HG02798 (cell line): ENCODE data around the gene ESYT1.

ENCODE experiments used
- ATAC-seq: cut with Tn5 transposase; IDR thresholded peaks from one replicate; pipeline ENCODE4 v1.9.1; 2021; ENCODE audit warnings: mild to moderate bottlenecking; ENCODE audit not compliant: unreplicated experiment, poor library complexity

Gene ESYT1

GRCh38 chr12:56127888-56128669 is at the start of gene ESYT1:
ESYT1 (plus strand) TSS chr12:56128267; CDS start chr12:56128320, 53 bp downstream.
- ATAC-seq = peak; percentile 93

- no peak for ATAC-seq
Measured at GRCh38 chr12:56078427-56078826, 49.6 kb upstream of the ESYT1 start.

- ATAC-seq = peak; percentile 64
Measured at GRCh38 chr12:56078931-56079722, 48.9 kb upstream of the ESYT1 start.

- peak; percentile 26 for ATAC-seq
Measured at GRCh38 chr12:56079723-56080555, 48.1 kb upstream of the ESYT1 start, which contains the start of gene ERBB3. ERBB3 (plus strand) TSS chr12:56080165; CDS start chr12:56080301, 136 bp downstream.

GRCh38 chr12:56080556-56081138 is 47.4 kb upstream of the ESYT1 start:
- ATAC-seq = no peak

GRCh38 chr12:56081393-56082347 is 46.4 kb upstream of the ESYT1 start:
- ATAC-seq = no peak

GRCh38 chr12:56082382-56082781 is 45.7 kb upstream of the ESYT1 start:
- ATAC-seq = no peak

- ATAC-seq = no peak
Measured at GRCh38 chr12:56082967-56083366, 45.1 kb upstream of the ESYT1 start.

- no peak for ATAC-seq
Measured at GRCh38 chr12:56084958-56085543, 43.0 kb upstream of the ESYT1 start.

GRCh38 chr12:56086096-56086495 is 42.0 kb upstream of the ESYT1 start:
- ATAC-seq = no peak

- no peak for ATAC-seq
Measured at GRCh38 chr12:56086608-56087007, 41.5 kb upstream of the ESYT1 start.

- no peak for ATAC-seq
Measured at GRCh38 chr12:56087220-56087619, 40.8 kb upstream of the ESYT1 start.

- no peak for ATAC-seq
Measured at GRCh38 chr12:56097738-56098137, 30.3 kb upstream of the ESYT1 start.

- no peak for ATAC-seq
Measured at GRCh38 chr12:56098592-56098991, 29.5 kb upstream of the ESYT1 start.

GRCh38 chr12:56099787-56100186 is 28.3 kb upstream of the ESYT1 start:
- ATAC-seq = no peak

GRCh38 chr12:56101045-56101444 is 27.0 kb upstream of the ESYT1 start:
- no peak for ATAC-seq

- no peak for ATAC-seq
Measured at GRCh38 chr12:56102683-56103065, 25.4 kb upstream of the ESYT1 start.

- ATAC-seq = no peak
Measured at GRCh38 chr12:56103066-56103711, 24.9 kb upstream of the ESYT1 start.
